ENCODE results near the gene SAC3D1. TPM values are rescaled to one million over a fixed set of nuclear protein-coding genes. Genes with fewer than 3 reads are reported as not detected.

The SAC3D1 gene
- total RNA-seq, 1 donor from 2014 or later = 18.6 TPM

- no peak overlapping the region for H3K27ac Mint-ChIP-seq
- H3K4me3 Mint-ChIP-seq (ENCODE audit: low read depth) = no peak overlapping the region
- no peaks in the 10 kb centered on the region for H3K27me3 Mint-ChIP-seq (ENCODE audit: low read depth)
- peaks cover 46% of the 10 kb centered on the region for H3K36me3 Mint-ChIP-seq (ENCODE audit: low read depth)
- intact Hi-C loops (cut with micrococcal nuclease) = loop anchor here (10.0 kb wide), 1 partner anchor 767 kb away; the partner anchor contains the start of gene CFL1
- no peaks in the 10 kb centered on the region for H3K9me3 Mint-ChIP-seq
- DNase-seq (ENCODE audit: low spot score) = no peak
- H3K4me1 Mint-ChIP-seq (ENCODE audit: low read depth) = peaks cover 14% of the 10 kb centered on the region
Measured at GRCh38 chr11:65087827-65088226, 46.8 kb downstream of the SAC3D1 start.

DNA sequence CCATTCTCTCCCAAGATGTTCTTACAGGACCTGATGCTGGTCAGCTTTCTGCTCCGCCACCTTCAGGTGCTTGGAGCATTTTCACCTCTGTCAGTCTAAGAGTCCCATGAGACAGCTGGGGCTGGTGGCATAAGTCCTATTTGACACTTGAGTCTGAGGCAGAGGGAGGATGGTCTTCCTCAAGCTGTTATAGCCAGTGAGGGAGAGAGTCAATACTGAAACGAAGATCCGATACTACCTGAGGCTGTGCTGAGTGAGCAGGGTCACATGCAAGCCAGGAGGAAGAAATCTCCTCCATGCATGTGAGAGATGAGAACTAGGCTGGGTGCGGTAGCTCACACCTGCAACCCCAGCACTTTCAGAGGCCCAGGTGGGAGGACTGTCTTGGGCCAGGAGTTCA lies 48.6 kb downstream of the SAC3D1 start:
- no peaks in the 10 kb centered on the region for H3K27me3 Mint-ChIP-seq (ENCODE audit: low read depth)
- H3K4me3 Mint-ChIP-seq (ENCODE audit: low read depth) = no peak overlapping the region
- DNase-seq (ENCODE audit: low spot score) = no peak

GRCh38 chr11:65090628-65091027 lies 49.6 kb downstream of the SAC3D1 start:
- Mint-ChIP-seq H3K4me3 (ENCODE audit: low read depth) (no peak overlapping the region), H3K27me3 (ENCODE audit: low read depth) (no peaks in the 10 kb centered on the region), H3K4me1 (ENCODE audit: low read depth) (peaks cover 5% of the 10 kb centered on the region), H3K36me3 (ENCODE audit: low read depth) (peaks cover 28% of the 10 kb centered on the region), H3K27ac (no peak overlapping the region), H3K9me3 (no peaks in the 10 kb centered on the region)
- intact Hi-C loops (cut with micrococcal nuclease) = no loop called here
- DNase-seq (ENCODE audit: low spot score) = no peak

More for the DNA sequence above, 48.6 kb downstream of the SAC3D1 start:
- Mint-ChIP-seq H3K4me1 (ENCODE audit: low read depth) (peaks cover 8% of the 10 kb centered on the region), H3K9me3 (no peaks in the 10 kb centered on the region), H3K27ac (no peak overlapping the region), H3K36me3 (ENCODE audit: low read depth) (peaks cover 32% of the 10 kb centered on the region)
- intact Hi-C loops (cut with micrococcal nuclease) = loop anchor here (10.0 kb wide), 1 partner anchor 765 kb away; the partner anchor contains the start of gene CFL1

Other genes with a start within 250 kb of the SAC3D1 start
- 72.1 and 77.5 TPM in 2 replicates for gene MAP4K2, start 238.0 kb upstream of the SAC3D1 start, total RNA-seq
- 46.2 and 47.2 TPM in 2 replicates for gene MEN1, start 230.7 kb upstream of the SAC3D1 start, total RNA-seq
- gene CDC42BPG, start 196.6 kb upstream of the SAC3D1 start, total RNA-seq = 0.07 and 0.32 TPM in 2 replicates
- 107 TPM in 2 replicates for gene EHD1, start 162.6 kb upstream of the SAC3D1 start, total RNA-seq
- 20.7 and 26.1 TPM in 2 replicates for gene ATG2A, start 124.0 kb upstream of the SAC3D1 start, total RNA-seq
- 13.6 and 16.1 TPM in 2 replicates for gene PPP2R5B, start 116.5 kb upstream of the SAC3D1 start, total RNA-seq
- not detected in 2 replicates for gene GPHA2, start 105.3 kb upstream of the SAC3D1 start, total RNA-seq
- gene MAJIN, start 69.1 kb upstream of the SAC3D1 start, total RNA-seq = not detected in 2 replicates
- gene BATF2, start 44.2 kb upstream of the SAC3D1 start, total RNA-seq = 0.09 and 0.16 TPM in 2 replicates
- 70.0 and 77.0 TPM in 2 replicates for gene ARL2, start 27.1 kb upstream of the SAC3D1 start, total RNA-seq
- gene SNX15, start 13.8 kb upstream of the SAC3D1 start, total RNA-seq = 19.6 and 22.4 TPM in 2 replicates
- 11.9 and 14.6 TPM in 2 replicates for gene NAALADL1, start 17.3 kb downstream of the SAC3D1 start, total RNA-seq
- gene CDCA5, start 42.8 kb downstream of the SAC3D1 start, total RNA-seq = 82.0 and 86.8 TPM in 2 replicates
- gene ZFPL1, start 43.0 kb downstream of the SAC3D1 start, total RNA-seq = 34.9 and 37.2 TPM in 2 replicates
- gene VPS51, start 55.0 kb downstream of the SAC3D1 start, total RNA-seq = 121 and 133 TPM in 2 replicates
- gene TM7SF2, start 70.7 kb downstream of the SAC3D1 start, total RNA-seq = 34.4 and 36.9 TPM in 2 replicates
- gene ZNHIT2, start 76.5 kb downstream of the SAC3D1 start, total RNA-seq = 11.3 and 12.8 TPM in 2 replicates
- gene FAU, start 80.9 kb downstream of the SAC3D1 start, total RNA-seq = 1,016 and 1,034 TPM in 2 replicates
- 66.6 and 67.1 TPM in 2 replicates for gene MRPL49, start 81.1 kb downstream of the SAC3D1 start, total RNA-seq
- gene SYVN1, start 93.3 kb downstream of the SAC3D1 start, total RNA-seq = 40.1 and 42.2 TPM in 2 replicates
- gene SPDYC, start 129.0 kb downstream of the SAC3D1 start, total RNA-seq = not detected in 2 replicates
- gene CAPN1, start 140.7 kb downstream of the SAC3D1 start, total RNA-seq = 143 and 144 TPM in 2 replicates
- 74.5 and 74.6 TPM in 2 replicates for gene POLA2, start 220.8 kb downstream of the SAC3D1 start, total RNA-seq